Measurements from ENCODE around the gene GRIK4.

Gene GRIK4

GRCh38 chr11:120956710-120957495, 445.4 kb downstream of the GRIK4 start:
- H3K36me3 Mint-ChIP-seq, result no peaks in the 10 kb centered on the region
- ATAC-seq (replicated peaks) (peak; percentile 22 to 35), DNase-seq (no peak)
- no peak overlapping the region for H3K4me3 Mint-ChIP-seq
- H3K4me1 Mint-ChIP-seq, result peaks cover 13 to 20% of the 10 kb centered on the region in 2 donors
- peaks cover 10 to 16% of the 10 kb centered on the region in 2 donors for H3K27me3 Mint-ChIP-seq
- H3K27ac Mint-ChIP-seq, result no peak overlapping the region
- no peaks in the 10 kb centered on the region for H3K9me3 Mint-ChIP-seq

- Mint-ChIP-seq H3K9me3 (no peaks in the 10 kb centered on the region), H3K27me3 (peaks cover 11 to 22% of the 10 kb centered on the region in 2 donors), H3K27ac (no peak overlapping the region), H3K4me3 (no peak overlapping the region), H3K4me1 (peaks cover 4 to 8% of the 10 kb centered on the region in 2 donors), H3K36me3 (no peaks in the 10 kb centered on the region)
- DNase-seq, result no peak
- no peak for ATAC-seq (replicated peaks)
Measured at GRCh38 chr11:120958185-120958584, 446.6 kb downstream of the GRIK4 start.

GRCh38 chr11:120959189-120959588, 447.6 kb downstream of the GRIK4 start:
- ATAC-seq (replicated peaks), result no peak
- Mint-ChIP-seq H3K9me3 (no peaks in the 10 kb centered on the region), H3K27ac (no peak overlapping the region), H3K27me3 (peaks cover 11 to 25% of the 10 kb centered on the region in 2 donors), H3K36me3 (no peaks in the 10 kb centered on the region), H3K4me3 (no peak overlapping the region), H3K4me1 (peaks cover 4 to 8% of the 10 kb centered on the region in 2 donors)
- DNase-seq, result no peak

- Mint-ChIP-seq H3K4me1 (no peaks in the 10 kb centered on the region), H3K36me3 (no peaks in the 10 kb centered on the region), H3K27me3 (peaks cover 27 to 46% of the 10 kb centered on the region in 2 donors), H3K4me3 (no peak overlapping the region), H3K27ac (no peak overlapping the region), H3K9me3 (no peaks in the 10 kb centered on the region)
- ATAC-seq (replicated peaks) (no peak), DNase-seq (no peak)
Measured at GRCh38 chr11:120964857-120965256, 453.3 kb downstream of the GRIK4 start.

GRCh38 chr11:120966840-120967239, 455.3 kb downstream of the GRIK4 start:
- H3K27me3 Mint-ChIP-seq, result peaks cover 22 to 47% of the 10 kb centered on the region in 2 donors
- H3K4me1 Mint-ChIP-seq, result no peaks in the 10 kb centered on the region
- no peak for ATAC-seq (replicated peaks)
- H3K27ac Mint-ChIP-seq, result no peak overlapping the region
- no peak overlapping the region for H3K4me3 Mint-ChIP-seq
- no peaks in the 10 kb centered on the region for H3K9me3 Mint-ChIP-seq
- no peaks in the 10 kb centered on the region for H3K36me3 Mint-ChIP-seq
- no peak for DNase-seq

GRCh38 chr11:120969993-120970392, 458.4 kb downstream of the GRIK4 start:
- no peak overlapping the region for H3K27ac Mint-ChIP-seq
- peaks cover 25 to 26% of the 10 kb centered on the region in 2 donors for H3K27me3 Mint-ChIP-seq
- no peak for DNase-seq

GRCh38 chr11:120971825-120972224, 460.3 kb downstream of the GRIK4 start:
- no peak for ATAC-seq (replicated peaks)
- Mint-ChIP-seq H3K27me3 (peaks cover 24 to 26% of the 10 kb centered on the region in 2 donors), H3K9me3 (no peaks in the 10 kb centered on the region)

More at GRCh38 chr11:120969993-120970392, 458.4 kb downstream of the GRIK4 start:
- Mint-ChIP-seq H3K9me3 (no peaks in the 10 kb centered on the region), H3K4me1 (no peaks in the 10 kb centered on the region), H3K36me3 (no peaks in the 10 kb centered on the region), H3K4me3 (no peak overlapping the region)
- no peak for ATAC-seq (replicated peaks)

GRCh38 chr11:120972621-120973020, 461.1 kb downstream of the GRIK4 start:
- Mint-ChIP-seq H3K27me3 (peaks cover 17 to 21% of the 10 kb centered on the region in 2 donors), H3K4me1 (no peaks in the 10 kb centered on the region), H3K9me3 (no peaks in the 10 kb centered on the region), H3K4me3 (no peak overlapping the region), H3K36me3 (no peaks in the 10 kb centered on the region), H3K27ac (no peak overlapping the region)
- no peak for DNase-seq
- ATAC-seq (replicated peaks), result no peak

More at GRCh38 chr11:120971825-120972224, 460.3 kb downstream of the GRIK4 start:
- H3K27ac Mint-ChIP-seq, result no peak overlapping the region
- H3K36me3 Mint-ChIP-seq, result no peaks in the 10 kb centered on the region
- H3K4me1 Mint-ChIP-seq, result no peaks in the 10 kb centered on the region
- no peak for DNase-seq
- no peak overlapping the region for H3K4me3 Mint-ChIP-seq

GRCh38 chr11:120973501-120973900, 462.0 kb downstream of the GRIK4 start:
- no peaks in the 10 kb centered on the region for H3K4me1 Mint-ChIP-seq
- H3K27ac Mint-ChIP-seq, result no peak overlapping the region
- H3K27me3 Mint-ChIP-seq, result peaks cover 12 to 18% of the 10 kb centered on the region in 2 donors
- no peaks in the 10 kb centered on the region for H3K9me3 Mint-ChIP-seq
- H3K36me3 Mint-ChIP-seq, result no peaks in the 10 kb centered on the region
- ATAC-seq (replicated peaks) (no peak), DNase-seq (no peak)
- H3K4me3 Mint-ChIP-seq, result no peak overlapping the region

- H3K27me3 Mint-ChIP-seq, result peaks cover 15% of the 10 kb centered on the region in 2 donors
- H3K9me3 Mint-ChIP-seq, result no peaks in the 10 kb centered on the region
- DNase-seq, result no peak
- no peak overlapping the region for H3K27ac Mint-ChIP-seq
- H3K4me3 Mint-ChIP-seq, result no peak overlapping the region
- no peaks in the 10 kb centered on the region for H3K4me1 Mint-ChIP-seq
- H3K36me3 Mint-ChIP-seq, result no peaks in the 10 kb centered on the region
- no peak for ATAC-seq (replicated peaks)
Measured at GRCh38 chr11:120974466-120974865, 462.9 kb downstream of the GRIK4 start.

- no peaks in the 10 kb centered on the region for H3K36me3 Mint-ChIP-seq
- no peak overlapping the region for H3K4me3 Mint-ChIP-seq
- H3K9me3 Mint-ChIP-seq, result no peaks in the 10 kb centered on the region
- no peak for DNase-seq
- no peak overlapping the region for H3K27ac Mint-ChIP-seq
- H3K27me3 Mint-ChIP-seq, result peaks cover 16 to 18% of the 10 kb centered on the region in 2 donors
- no peak for ATAC-seq (replicated peaks)
- H3K4me1 Mint-ChIP-seq, result no peaks in the 10 kb centered on the region
Measured at GRCh38 chr11:120974965-120975364, 463.4 kb downstream of the GRIK4 start.

GRCh38 chr11:120977266-120978137, 466.0 kb downstream of the GRIK4 start:
- H3K36me3 Mint-ChIP-seq, result no peaks in the 10 kb centered on the region
- ATAC-seq (replicated peaks) (no peak), DNase-seq (no peak)
- no peak overlapping the region for H3K27ac Mint-ChIP-seq
- peaks cover 13 to 16% of the 10 kb centered on the region in 2 donors for H3K27me3 Mint-ChIP-seq
- no peak overlapping the region for H3K4me3 Mint-ChIP-seq
- no peaks in the 10 kb centered on the region for H3K9me3 Mint-ChIP-seq
- H3K4me1 Mint-ChIP-seq, result no peaks in the 10 kb centered on the region

GRCh38 chr11:120978701-120979100, 467.2 kb downstream of the GRIK4 start:
- no peaks in the 10 kb centered on the region for H3K4me1 Mint-ChIP-seq
- DNase-seq, result no peak
- no peak overlapping the region for H3K27ac Mint-ChIP-seq
- no peaks in the 10 kb centered on the region for H3K36me3 Mint-ChIP-seq
- no peaks in the 10 kb centered on the region for H3K9me3 Mint-ChIP-seq
- no peak for ATAC-seq (replicated peaks)
- H3K27me3 Mint-ChIP-seq, result peaks cover 19 to 25% of the 10 kb centered on the region in 2 donors
- no peak overlapping the region for H3K4me3 Mint-ChIP-seq

GRCh38 chr11:120985718-120986569, 474.4 kb downstream of the GRIK4 start:
- DNase-seq (peak; percentile 13), ATAC-seq (replicated peaks) (peak; percentile 90 to 92)
- H3K9me3 Mint-ChIP-seq, result no peaks in the 10 kb centered on the region
- peaks cover 5 to 12% of the 10 kb centered on the region in 2 donors for H3K4me1 Mint-ChIP-seq
- peaks cover 0 to 2% of the 10 kb centered on the region in 2 donors for H3K36me3 Mint-ChIP-seq
- H3K4me3 Mint-ChIP-seq, result peak overlapping the region; percentile 68 to 78
- no peak overlapping the region for H3K27ac Mint-ChIP-seq
- H3K27me3 Mint-ChIP-seq, result peaks cover 40 to 77% of the 10 kb centered on the region in 2 donors
